Epithelial cell of proximal tubule (primary cell): Measurements from ENCODE around the gene ANKLE2. TPM values are rescaled to one million over a fixed set of nuclear protein-coding genes. Genes with fewer than 3 reads are reported as not detected.
"Not testable (repeated sequence)": the region's sequence is repeated elsewhere in the genome, so short reads cannot be mapped to it uniquely, and the experiment has no call there.

Experiments used
- DNase-seq: peaks from one replicate; pipeline ENCODE4 v3.0.0-alpha.2; 2011; ENCODE audit warnings: low read depth
- H3K4me3 ChIP-seq: 2 replicates; pipeline ENCODE4 v1.5.1; 2011; ENCODE audit warnings: low read depth, mild to moderate bottlenecking, low read length
- total RNA-seq: library from RNA; depleted of rRNA; stranded (reverse); fragments of >200 nt; gene quantifications from 2 replicates; pipeline ENCODE4 v1.2.3, GENCODE V29; 2015
- TF ChIP-seq, protein P1 (sequence below): conservative IDR thresholded peaks from 2 replicates; pipeline ENCODE4 v1.5.1; 2012; ENCODE audit warnings: low read depth, mild to moderate bottlenecking, low read length

Gene ANKLE2
- total RNA-seq, 1 donor from 2014 or later: 111 TPM

DNA sequence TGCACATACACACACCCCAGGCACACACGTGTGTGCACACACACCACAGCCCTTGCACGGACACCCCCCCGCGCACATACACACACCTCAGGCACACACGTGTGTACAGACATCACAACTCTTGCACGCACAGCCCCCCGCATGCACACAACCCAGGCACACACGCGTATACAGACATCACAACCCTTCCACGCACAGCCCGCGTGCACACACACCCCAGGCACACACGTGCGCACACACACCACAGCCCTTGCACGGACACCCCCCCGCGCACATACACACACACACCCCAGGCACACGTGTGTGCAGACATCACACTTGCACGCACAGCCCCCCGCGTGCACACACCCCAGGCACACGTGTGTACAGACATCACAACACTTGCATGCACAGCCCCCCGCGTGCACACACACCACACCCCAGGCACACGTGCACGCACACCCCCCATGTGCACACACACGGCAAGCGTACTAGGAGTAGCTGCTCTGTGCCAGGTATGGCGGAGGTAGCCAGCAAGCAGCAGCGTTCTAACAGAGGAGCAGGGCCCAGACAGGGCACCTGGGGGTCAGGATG, 18.2 kb upstream of the ANKLE2 start:
- TF ChIP-seq, protein P1, sequence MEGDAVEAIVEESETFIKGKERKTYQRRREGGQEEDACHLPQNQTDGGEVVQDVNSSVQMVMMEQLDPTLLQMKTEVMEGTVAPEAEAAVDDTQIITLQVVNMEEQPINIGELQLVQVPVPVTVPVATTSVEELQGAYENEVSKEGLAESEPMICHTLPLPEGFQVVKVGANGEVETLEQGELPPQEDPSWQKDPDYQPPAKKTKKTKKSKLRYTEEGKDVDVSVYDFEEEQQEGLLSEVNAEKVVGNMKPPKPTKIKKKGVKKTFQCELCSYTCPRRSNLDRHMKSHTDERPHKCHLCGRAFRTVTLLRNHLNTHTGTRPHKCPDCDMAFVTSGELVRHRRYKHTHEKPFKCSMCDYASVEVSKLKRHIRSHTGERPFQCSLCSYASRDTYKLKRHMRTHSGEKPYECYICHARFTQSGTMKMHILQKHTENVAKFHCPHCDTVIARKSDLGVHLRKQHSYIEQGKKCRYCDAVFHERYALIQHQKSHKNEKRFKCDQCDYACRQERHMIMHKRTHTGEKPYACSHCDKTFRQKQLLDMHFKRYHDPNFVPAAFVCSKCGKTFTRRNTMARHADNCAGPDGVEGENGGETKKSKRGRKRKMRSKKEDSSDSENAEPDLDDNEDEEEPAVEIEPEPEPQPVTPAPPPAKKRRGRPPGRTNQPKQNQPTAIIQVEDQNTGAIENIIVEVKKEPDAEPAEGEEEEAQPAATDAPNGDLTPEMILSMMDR: no peak
- DNase-seq: no peak
- no peak overlapping the region for H3K4me3 ChIP-seq

DNA sequence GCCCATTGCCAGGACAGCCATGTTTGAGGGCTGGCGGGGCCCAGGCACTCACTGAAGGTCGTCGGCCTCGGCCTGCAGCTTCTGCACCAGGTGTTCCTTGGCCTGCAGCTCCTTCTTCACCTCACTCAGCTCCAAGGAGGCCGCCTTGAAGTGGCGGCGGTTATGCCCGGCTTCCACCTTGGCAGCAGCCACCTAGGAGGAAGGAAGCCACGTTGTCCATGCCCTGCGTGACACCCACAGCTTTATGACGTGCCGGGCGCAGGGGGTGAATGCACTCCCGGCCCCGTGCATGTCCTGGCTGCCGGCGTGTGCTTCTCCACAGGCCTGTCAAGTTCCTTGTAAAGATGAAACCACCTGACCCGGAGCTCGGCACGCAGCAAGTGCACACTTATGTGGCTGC, 16.0 kb upstream of the ANKLE2 start:
- TF ChIP-seq, protein P1: no peak
- DNase-seq: no peak
- no peak overlapping the region for H3K4me3 ChIP-seq

DNA sequence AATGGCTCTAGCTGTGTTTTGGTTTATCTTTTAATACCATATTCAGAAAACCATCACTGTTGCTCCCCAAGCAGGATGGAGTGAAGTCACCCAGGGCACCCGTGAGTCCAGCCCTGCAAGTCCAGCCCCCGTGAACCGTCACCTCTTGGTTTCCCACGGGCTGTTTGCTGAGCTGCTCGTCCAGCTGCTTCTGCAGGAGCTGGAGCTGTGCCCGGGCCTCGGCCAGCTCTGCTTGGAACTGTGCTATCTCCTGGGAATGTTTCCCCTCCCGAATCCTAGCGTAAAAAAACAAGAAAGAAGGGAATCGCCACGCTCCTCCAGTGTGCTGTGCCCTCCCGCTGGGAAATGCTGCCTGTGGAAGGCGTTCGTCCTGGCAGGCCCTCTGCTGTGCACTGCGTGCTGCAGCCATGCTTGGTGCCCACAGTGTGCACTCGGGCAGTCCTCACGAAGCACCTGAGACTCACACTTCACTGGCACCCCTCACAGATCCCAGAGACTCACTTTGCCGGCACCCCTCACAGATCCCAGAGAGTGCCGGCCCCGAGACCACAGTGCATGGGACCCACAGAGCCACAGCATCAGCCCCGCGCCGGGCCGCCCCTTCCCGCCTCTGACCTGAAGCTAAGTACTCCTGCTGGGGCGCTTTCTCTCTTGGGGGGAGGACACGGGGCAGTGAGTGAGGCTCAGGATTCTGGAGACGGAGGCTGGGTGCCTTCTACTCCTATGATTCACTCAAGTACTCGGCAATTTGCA, 15.4 kb upstream of the ANKLE2 start:
- no peak for DNase-seq
- H3K4me3 ChIP-seq: no peak overlapping the region

DNA sequence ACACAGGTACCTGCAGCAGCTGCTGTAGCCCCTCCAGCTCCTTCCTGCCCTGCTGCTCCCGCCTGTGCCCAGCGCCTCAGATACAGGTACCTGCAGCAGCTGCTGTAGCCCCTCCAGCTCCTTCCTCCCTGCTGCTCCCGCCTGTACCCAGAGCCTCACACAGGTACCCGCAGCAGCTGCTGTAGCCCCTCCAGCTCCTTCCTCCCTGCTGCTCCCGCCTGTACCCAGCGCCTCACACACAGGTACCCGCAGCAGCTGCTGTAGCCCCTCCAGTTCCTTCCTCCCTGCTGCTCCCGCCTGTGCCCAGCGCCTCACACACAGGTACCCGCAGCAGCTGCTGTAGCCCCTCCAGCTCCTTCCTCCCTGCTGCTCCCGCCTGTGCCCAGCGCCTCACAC, 14.6 kb upstream of the ANKLE2 start:
- not testable (repeated sequence) for DNase-seq, H3K4me3 ChIP-seq

More for the DNA sequence above, 15.4 kb upstream of the ANKLE2 start:
- TF ChIP-seq, protein P1: no peak

DNA sequence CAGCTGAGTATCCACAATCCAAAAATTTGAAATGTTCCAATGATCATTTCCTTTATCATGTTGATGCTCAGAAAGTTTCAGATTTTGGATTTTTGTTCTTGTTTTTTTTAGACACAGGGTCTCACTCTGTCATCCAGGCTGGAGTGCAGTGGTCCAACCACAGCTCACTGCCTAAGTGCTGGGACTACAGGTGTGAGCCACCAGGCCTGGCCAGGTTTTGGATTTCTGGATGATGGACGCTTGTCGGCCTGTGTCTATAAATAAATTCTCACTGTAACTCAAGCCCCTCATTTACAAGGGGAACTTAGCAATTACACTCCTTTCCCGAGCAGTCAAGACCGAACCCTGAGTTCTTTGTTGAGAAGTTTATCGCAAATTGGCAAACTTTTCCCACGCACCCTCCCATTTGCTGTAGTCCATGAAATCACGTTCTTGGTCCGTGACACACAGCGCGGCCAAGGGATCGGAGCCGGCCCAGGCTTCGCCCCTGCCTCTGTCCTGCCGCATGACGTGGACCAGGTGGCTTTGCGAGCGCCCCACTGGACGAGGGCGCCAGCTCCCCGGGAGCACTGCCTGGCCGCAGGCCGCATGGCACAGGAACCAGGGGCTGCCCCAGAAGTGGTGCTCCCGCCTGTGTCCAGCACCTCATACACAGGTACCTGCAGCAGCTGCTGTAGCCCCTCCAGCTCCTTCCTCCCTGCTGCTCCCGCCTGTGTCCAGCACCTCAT, 14.0 kb upstream of the ANKLE2 start:
- TF ChIP-seq, protein P1: no peak
- DNase-seq: no peak
- no peak overlapping the region for H3K4me3 ChIP-seq

DNA sequence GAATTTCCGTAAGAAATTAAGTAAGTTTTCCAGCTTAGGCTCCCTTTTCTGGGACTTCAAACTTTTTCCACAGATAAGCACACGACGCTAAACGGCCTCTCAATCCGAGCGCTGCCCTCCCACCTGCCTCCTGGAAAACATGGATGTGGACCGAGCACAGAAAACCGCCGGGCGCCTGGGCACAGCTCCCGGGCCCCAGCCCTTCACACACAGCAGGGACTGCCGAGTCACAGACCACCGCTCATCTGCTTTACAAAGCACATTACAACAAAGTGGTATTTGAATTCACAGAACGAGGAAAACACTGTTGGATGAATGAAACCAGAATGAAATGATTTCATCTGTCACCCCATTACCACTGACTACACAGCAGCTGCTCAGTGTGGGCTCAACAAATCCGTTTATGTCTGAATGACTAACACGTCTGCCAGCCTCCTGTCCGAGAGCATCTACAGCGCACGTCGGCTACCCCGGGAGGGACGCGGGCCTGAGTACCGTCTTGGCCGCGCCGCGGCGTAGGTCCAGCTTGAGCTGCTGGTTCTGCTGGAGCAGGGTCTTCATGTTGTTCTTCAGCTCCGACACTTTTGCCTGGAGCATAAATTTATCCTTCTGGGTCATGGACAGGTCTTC, 13.1 kb upstream of the ANKLE2 start:
- DNase-seq: no peak
- TF ChIP-seq, protein P1: no peak

DNA sequence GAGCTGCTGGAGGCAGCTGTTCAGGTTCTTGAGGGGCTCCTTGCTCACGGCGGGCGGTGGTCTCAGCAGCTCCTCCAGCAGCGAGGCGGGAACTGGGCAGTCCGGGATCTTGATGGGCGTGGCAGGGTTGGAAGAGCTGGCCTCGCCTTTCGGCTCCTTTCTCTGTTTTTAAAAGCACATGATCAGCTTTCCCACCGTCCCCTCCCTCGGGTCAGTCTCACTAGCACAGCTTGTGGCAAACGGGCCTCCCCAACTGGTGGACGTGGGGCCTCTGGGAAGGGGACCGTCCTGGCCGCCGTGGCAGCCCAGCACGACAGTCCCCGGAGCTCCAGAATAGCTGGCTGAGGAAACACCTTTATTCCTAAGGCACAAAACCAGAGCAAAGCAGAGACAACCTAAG, 12.5 kb upstream of the ANKLE2 start:
- no peak for DNase-seq
- no peak overlapping the region for H3K4me3 ChIP-seq
- TF ChIP-seq, protein P1: no peak

More for the DNA sequence above, 13.1 kb upstream of the ANKLE2 start:
- no peak overlapping the region for H3K4me3 ChIP-seq
